Large intestine (tissue), 3 donors: ENCODE data around the gene CFAP74. TPM values are rescaled to one million over a fixed set of nuclear protein-coding genes. Genes with fewer than 3 reads are reported as not detected.

Experiments used
- DNase-seq, 2 donors: peaks; one replicate each; pipeline versions ENCODE4 v3.0.0 to v3.0.0-alpha.2; 2013
- H3K27ac ChIP-seq: one replicate; pipeline ENCODE4 v1.5.1; 2013; ENCODE audit warnings: low read length
- H3K27me3 ChIP-seq: 2 replicates; pipeline ENCODE4 v1.6.1; 2013; ENCODE audit warnings: low read length; ENCODE audit not compliant: control insufficient read depth, insufficient read depth
- H3K36me3 ChIP-seq: 2 replicates; pipeline ENCODE4 v1.6.1; 2013; ENCODE audit warnings: low read length; ENCODE audit not compliant: control insufficient read depth, insufficient read depth
- H3K4me1 ChIP-seq: one replicate; pipeline ENCODE4 v1.6.1; 2013; ENCODE audit warnings: low read length; ENCODE audit not compliant: control insufficient read depth, insufficient read depth
- H3K4me3 ChIP-seq: one replicate; pipeline ENCODE4 v1.5.1; 2013; ENCODE audit warnings: low read length
- H3K9me3 ChIP-seq: one replicate; pipeline ENCODE4 v1.6.1; 2013; ENCODE audit warnings: mild to moderate bottlenecking, low read depth, low read length, moderate library complexity; ENCODE audit not compliant: control insufficient read depth
- WGBS: methylation state at CpG from one replicate; pipeline ENCODE4 v1.1.5; 2013; ENCODE audit warnings: low lambda C conversion rate; ENCODE audit not compliant: insufficient coverage; 5-methylcytosine and 5-hydroxymethylcytosine counted together
- polyA plus RNA-seq: library from polyadenylated mRNA; unstranded; fragments of 120-200 nt; gene quantifications from one replicate; pipeline ENCODE4 v1.2.1, GENCODE V29; 2013

The CFAP74 gene
- polyA plus RNA-seq, 1 donor, result 1.4 TPM

- no peaks in the 10 kb centered on the region for H3K9me3 ChIP-seq
- no peaks in the 10 kb centered on the region for H3K36me3 ChIP-seq
- H3K4me3 ChIP-seq, result no peak overlapping the region
- no CpG with 5 or more reads among the region's 9 CpGs for WGBS
- H3K27ac ChIP-seq, result no peak overlapping the region
- DNase-seq, result no peak
- no peaks in the 10 kb centered on the region for H3K27me3 ChIP-seq
- H3K4me1 ChIP-seq, result peaks cover 40% of the 10 kb centered on the region
These were observed 103.6 kb downstream of the CFAP74 start for GRCh38 chr1:1899967-1900327.

GRCh38 chr1:1899266-1899966 is 104.2 kb downstream of the CFAP74 start:
- DNase-seq, result no peak
- no peaks in the 10 kb centered on the region for H3K36me3 ChIP-seq
- no CpG with 5 or more reads among the region's 16 CpGs for WGBS

GRCh38 chr1:1898246-1898933 is 105.2 kb downstream of the CFAP74 start:
- no peaks in the 10 kb centered on the region for H3K27me3 ChIP-seq
- no peak overlapping the region for H3K27ac ChIP-seq
- peaks cover 56% of the 10 kb centered on the region for H3K4me1 ChIP-seq
- no peak for DNase-seq
- no peak overlapping the region for H3K4me3 ChIP-seq
- H3K9me3 ChIP-seq, result peaks cover under 1% of the 10 kb centered on the region
- no CpG with 5 or more reads among the region's 6 CpGs for WGBS
- no peaks in the 10 kb centered on the region for H3K36me3 ChIP-seq

More at GRCh38 chr1:1899266-1899966, 104.2 kb downstream of the CFAP74 start:
- Histone ChIP-seq H3K4me1 (peaks cover 45% of the 10 kb centered on the region), H3K9me3 (no peaks in the 10 kb centered on the region), H3K27me3 (no peaks in the 10 kb centered on the region), H3K27ac (no peak overlapping the region), H3K4me3 (no peak overlapping the region)

- peak overlapping the region; percentile 96 for H3K27ac ChIP-seq
- WGBS, result no CpG with 5 or more reads among the region's 14 CpGs
- peaks cover 3% of the 10 kb centered on the region for H3K9me3 ChIP-seq
- peaks cover 62% of the 10 kb centered on the region for H3K4me1 ChIP-seq
- no peaks in the 10 kb centered on the region for H3K27me3 ChIP-seq
- no peak overlapping the region for H3K4me3 ChIP-seq
- no peaks in the 10 kb centered on the region for H3K36me3 ChIP-seq
- no peak for DNase-seq
These were observed 107.9 kb downstream of the CFAP74 start for GRCh38 chr1:1895456-1896336.

GRCh38 chr1:1895060-1895418 is 108.5 kb downstream of the CFAP74 start:
- peaks cover 3% of the 10 kb centered on the region for H3K9me3 ChIP-seq
- no CpG with 5 or more reads among the region's 10 CpGs for WGBS
- peaks cover 62% of the 10 kb centered on the region for H3K4me1 ChIP-seq
- H3K27ac ChIP-seq, result peak overlapping the region; percentile 96
- peak overlapping the region; percentile 3 for H3K4me3 ChIP-seq
- no peak for DNase-seq
- no peaks in the 10 kb centered on the region for H3K36me3 ChIP-seq
- no peaks in the 10 kb centered on the region for H3K27me3 ChIP-seq

- WGBS, result no CpG with 5 or more reads among the region's 14 CpGs
- Histone ChIP-seq H3K9me3 (peaks cover 3% of the 10 kb centered on the region), H3K4me3 (peak overlapping the region; percentile 3), H3K27me3 (no peaks in the 10 kb centered on the region), H3K36me3 (no peaks in the 10 kb centered on the region), H3K4me1 (peaks cover 60% of the 10 kb centered on the region), H3K27ac (peak overlapping the region; percentile 96)
- DNase-seq, result peak; percentile 94 to 98
These were observed 109.1 kb downstream of the CFAP74 start for GRCh38 chr1:1894354-1895059.

GRCh38 chr1:1893997-1894353 is 109.6 kb downstream of the CFAP74 start:
- no peak for DNase-seq
- H3K9me3 ChIP-seq, result peaks cover 3% of the 10 kb centered on the region
- peak overlapping the region; percentile 96 for H3K27ac ChIP-seq
- peaks cover 55% of the 10 kb centered on the region for H3K4me1 ChIP-seq
- no peaks in the 10 kb centered on the region for H3K27me3 ChIP-seq
- no peak overlapping the region for H3K4me3 ChIP-seq
- no peaks in the 10 kb centered on the region for H3K36me3 ChIP-seq
- no CpG with 5 or more reads among the region's 2 CpGs for WGBS

GRCh38 chr1:1893291-1893985 is 110.1 kb downstream of the CFAP74 start:
- DNase-seq, result no peak
- H3K9me3 ChIP-seq, result peaks cover 3% of the 10 kb centered on the region
- no peaks in the 10 kb centered on the region for H3K36me3 ChIP-seq
- WGBS, result 67% methylated on average over 1 of the region's 19 CpGs
- H3K4me1 ChIP-seq, result peaks cover 59% of the 10 kb centered on the region
- H3K27me3 ChIP-seq, result no peaks in the 10 kb centered on the region
- H3K4me3 ChIP-seq, result no peak overlapping the region
- peak overlapping the region; percentile 96 for H3K27ac ChIP-seq

GRCh38 chr1:1892763-1893120 is 110.8 kb downstream of the CFAP74 start:
- Histone ChIP-seq H3K9me3 (peaks cover 3% of the 10 kb centered on the region), H3K4me3 (peak overlapping the region; percentile 66), H3K4me1 (peaks cover 62% of the 10 kb centered on the region), H3K36me3 (no peaks in the 10 kb centered on the region), H3K27me3 (no peaks in the 10 kb centered on the region), H3K27ac (peak overlapping the region; percentile 96)
- DNase-seq, result no peak
- WGBS, result no CpG with 5 or more reads among the region's 7 CpGs
